SHP77 treated with DMSO at 0.1 percent for 48 hours (cell line): ENCODE results near the gene KRT77.

Source experiments
- DNase-seq: peaks from one replicate; lab custom pipeline; 2025; lab: John Stamatoyannopoulos, UW

The KRT77 gene

DNA sequence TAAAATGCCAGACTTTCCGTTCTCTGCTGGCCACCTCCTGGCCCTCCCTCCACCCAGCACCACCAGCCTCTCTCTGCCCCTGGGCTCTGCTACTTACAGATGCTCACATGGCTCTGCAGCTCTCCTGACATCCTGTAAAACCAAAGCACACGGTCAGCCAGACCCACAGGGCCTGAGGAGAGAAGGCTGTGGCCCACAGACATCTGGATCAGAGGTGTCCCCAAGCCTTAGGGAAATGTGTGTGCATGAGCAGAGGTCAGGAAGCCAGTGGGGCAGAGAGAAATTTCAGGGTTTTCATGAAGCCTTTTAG is 11.5 kb downstream of the KRT77 start:
- no peak for DNase-seq

DNA sequence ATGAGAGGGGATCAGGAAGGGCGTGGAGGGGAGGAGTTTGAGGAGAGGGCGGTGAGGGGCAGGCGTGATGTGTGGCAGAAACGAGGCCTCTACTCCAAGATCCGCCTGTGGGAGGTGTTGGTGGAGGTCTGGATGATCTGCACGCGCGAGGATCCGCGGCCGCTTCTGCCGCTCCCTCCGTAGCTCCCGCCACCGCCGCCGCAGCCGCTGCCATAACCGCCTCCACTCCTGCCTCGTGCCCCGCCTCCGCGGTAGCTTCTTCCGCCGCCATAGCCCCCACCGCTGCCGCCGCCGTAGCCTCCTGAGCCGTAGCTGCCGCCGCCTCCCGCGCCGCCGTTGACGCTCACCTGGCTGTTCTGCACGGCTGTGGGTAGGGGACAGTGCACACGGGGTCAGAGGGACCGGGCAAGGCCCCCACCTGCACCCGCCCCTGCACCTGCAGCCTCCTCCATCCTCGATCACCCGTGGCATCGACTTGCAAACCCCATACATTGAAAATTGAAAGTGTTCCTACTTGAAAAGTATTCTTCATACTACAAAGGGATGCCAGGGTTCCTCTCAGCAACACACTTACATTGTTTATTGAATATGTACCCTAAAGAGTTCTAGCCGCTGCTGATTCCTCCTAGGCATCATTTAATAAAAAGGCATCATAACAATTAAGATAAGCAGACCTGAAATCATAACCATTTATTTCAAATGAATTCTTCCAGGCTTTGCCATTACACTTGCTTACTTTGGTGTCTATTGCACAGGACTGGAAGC is 12.1 kb downstream of the KRT77 start:
- DNase-seq = no peak

DNA sequence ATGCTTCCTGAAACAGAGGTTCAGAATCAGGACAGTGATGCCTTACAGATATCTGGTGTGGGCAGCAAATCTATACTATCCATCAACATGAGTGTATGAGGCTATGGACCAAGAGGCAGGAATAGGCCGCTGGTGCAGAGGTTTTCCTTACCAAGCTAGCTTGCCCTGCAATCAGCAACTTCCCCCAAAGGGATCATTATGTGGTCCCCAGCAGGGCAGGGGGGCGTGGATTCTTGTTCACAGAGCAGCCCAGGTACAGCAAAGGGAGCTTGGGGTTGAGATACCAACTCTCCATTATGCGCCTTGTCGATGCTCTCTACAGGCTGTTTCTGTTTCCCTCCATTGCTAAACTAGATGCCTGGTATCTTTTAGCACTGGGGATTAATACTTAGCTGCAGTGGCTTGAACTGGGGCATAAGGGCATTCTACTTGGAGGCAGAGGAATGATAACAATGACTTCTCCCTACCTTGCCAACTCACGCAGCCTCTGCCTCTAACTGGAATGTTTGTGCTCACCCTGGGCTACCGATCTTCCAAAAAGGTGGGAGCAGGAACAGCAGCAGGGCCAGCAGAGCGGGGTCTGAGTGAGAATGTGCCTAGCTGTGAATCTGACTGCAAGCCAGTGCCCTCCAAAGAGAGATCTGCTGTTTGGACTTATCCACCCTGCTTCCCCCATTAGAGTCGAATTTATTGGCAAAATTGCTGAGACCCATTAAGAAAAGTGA is 12.8 kb downstream of the KRT77 start:
- DNase-seq = no peak

DNA sequence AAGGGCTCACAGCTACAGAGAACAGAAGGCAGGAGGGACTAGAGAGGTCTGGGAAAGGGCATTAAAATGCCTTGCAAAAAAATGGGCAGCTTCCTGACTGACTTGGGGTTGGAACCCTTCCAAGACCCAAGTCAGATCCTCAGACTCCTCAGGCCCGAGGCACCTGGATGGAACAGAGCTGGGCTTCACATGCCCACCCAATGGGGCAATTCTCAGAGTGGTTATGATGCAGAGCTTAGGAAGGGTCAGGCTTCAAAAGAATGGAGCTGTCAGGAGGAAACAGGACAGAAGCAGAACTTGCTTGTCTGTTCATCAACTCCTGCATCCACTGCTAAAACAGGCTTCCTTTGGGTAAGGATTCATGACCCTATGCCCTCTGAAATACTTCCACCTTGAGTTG is 13.4 kb downstream of the KRT77 start:
- no peak for DNase-seq

DNA sequence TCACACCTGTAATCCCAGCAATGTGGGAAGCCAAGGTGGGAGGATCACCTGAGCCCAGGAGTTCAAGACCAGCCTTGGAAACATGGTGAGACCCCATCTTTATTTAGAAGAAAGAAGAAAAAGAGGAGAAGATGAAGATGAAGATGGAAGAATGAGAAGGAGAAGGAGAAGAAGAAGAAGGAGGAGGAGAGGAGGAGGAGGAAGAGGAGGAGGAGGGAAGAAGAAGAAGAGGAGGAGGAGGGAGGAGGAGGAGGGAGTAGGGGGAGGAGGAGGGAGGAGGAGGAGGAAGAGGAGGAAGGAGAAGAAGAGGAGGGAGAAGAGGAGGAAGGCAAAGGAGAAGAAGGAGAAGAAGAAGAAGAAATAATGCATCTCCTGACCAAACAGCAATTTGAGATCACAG is 14.1 kb downstream of the KRT77 start:
- no peak for DNase-seq

DNA sequence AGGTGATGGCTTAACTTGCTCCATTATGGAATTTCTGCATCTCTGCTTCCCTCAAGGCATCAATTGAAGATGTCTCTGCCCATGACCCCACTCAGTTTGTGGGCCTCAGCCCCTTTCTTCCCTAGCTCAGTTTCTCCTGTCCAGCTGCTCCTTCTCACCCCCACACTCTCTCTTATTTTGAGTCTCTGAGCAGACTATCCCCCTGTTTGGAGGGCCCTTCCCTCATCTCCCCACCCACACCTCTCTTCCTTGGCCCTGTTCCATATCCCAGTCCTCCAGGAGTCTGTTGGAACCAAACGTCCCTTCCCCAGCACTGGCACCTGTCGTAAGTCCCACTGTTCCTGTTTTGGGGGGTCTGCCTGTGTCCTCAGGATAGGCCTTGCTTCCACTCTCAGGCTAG is 14.8 kb downstream of the KRT77 start:
- DNase-seq = no peak

DNA sequence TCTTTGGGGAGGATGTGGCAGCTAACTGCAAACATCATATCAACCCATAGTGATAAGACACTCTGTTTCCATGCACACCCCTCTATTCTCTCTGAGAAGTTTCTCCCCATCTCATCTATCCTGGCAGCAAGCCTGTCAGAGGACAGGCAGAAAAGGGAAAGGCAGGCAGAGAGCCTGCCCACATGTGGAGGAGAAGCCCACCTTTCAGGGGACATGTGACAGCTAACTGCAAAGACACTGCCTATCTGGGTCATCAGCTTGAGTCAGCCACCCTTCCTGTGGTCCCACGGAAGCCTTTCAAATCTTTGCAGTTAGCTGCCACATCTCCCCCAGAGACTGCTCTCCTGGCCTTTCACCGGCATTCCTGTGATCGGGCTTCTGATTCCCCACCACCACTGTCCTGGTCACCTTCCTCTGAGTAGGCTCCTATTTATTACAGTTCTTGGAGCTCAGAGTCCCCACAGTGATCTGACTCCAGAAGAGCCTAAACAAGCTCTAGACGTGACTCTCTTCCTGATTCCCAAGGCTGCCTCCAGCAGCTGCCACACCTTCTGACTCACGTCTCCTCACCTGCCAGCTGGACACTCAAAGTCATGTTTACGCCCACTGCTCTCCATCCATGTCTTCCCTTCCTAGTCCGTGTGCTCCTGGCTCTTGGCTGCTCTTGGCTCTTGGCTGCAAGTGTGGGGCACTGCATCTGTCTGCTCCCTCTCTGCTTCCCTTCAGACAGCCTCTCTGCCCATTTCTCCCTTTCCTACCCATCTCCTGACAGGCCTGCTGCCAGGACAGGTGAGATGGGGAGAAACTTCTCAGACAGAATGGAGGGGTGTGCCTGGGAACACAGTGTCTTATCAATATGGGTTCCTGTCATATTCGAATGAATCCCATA is 15.6 kb downstream of the KRT77 start:
- no peak for DNase-seq

DNA sequence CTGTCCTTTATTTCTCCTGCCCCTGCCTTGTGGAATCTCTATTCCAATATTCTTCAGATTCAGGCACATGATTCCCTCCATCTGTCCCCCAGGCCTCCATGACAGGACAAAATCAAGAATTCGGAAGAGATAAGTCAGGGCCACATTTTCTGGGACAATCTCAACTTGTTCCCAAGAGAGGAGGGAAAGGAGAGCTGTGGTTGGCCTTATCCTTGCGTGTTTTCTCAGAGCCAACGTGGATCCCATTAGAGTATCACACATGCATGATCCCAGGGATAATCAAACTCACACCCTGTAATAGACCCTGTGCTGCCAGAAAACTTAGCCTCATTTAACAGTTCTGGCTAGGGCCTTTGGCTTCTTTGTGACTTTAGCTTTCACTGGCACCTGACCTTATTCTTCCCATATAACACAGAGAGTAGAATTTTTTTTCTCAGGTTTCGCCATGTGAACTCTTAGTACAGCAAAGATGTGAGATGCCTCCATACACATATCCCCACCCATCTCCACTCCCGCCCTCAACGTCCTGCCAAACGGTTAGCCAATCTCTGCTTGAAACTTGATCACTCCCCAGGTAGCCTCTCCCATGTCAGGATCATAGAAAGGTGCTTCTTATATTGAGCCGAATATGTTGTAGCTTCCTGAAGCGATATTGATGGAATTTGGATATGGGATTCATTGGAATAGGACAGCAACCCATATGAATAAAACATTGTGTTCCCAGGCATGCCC is 16.4 kb downstream of the KRT77 start:
- no peak for DNase-seq

DNA sequence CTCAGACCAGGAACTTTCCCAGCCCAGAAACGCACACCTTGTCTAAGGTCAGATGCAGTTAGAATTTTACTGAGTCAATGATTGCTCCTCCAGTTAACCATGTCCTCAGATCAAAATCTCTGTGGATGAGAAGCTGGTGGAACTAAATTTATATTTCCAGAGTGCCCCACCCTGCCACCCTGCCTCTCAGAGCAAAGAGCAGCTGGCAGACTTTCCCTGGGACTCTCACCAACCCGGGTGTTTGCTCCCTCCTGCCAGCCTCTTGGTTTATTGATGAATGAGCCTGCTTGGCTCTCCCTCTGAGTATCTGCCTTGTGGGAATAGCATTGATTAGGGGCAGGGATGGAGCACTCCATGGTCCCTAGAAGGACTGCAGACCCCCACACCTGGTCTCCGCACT is 17.3 kb downstream of the KRT77 start:
- no peak for DNase-seq

DNA sequence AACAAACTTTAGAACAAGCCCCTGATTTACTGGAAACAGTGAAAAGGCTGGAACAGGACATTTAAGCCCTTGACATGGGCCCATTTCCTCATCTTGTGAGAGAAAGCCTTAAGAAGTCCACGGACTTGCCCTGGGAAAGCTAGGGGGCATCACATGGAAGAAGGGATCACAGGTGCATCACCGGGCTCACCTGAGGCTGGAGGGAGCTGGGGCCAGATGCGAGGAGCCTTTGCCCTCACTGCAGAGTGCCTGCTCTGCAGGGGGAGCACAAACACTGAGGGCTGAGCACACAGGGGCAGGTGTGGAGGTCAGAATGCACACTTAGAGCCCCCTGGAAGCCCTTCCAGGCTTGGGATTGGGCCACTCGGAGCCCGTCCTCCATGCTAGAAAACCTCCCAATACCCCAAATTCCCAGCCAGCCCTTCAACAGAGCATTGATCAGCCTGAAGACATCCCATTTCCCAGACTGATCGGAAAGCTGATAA is 17.9 kb downstream of the KRT77 start:
- DNase-seq = no peak

DNA sequence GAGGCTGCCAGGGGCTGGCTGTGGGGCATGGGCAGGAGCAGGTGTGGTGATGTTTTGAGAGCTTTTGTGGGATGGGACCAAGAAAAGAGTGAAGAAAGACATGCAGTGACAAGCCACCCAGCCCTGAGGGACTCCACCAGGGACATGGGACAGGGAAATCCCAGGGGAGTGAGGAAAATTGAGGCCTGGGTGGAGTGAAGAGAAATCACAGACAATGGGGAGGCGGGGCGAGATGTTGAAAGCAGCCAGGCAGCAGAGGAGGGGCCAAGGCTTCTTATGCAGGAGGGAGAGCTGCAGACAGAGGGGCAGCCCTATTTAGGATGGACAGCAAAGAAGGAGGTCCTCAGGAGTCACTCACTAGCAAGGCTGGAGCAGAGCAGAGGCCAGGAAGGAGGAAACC is 18.9 kb downstream of the KRT77 start:
- DNase-seq = no peak

DNA sequence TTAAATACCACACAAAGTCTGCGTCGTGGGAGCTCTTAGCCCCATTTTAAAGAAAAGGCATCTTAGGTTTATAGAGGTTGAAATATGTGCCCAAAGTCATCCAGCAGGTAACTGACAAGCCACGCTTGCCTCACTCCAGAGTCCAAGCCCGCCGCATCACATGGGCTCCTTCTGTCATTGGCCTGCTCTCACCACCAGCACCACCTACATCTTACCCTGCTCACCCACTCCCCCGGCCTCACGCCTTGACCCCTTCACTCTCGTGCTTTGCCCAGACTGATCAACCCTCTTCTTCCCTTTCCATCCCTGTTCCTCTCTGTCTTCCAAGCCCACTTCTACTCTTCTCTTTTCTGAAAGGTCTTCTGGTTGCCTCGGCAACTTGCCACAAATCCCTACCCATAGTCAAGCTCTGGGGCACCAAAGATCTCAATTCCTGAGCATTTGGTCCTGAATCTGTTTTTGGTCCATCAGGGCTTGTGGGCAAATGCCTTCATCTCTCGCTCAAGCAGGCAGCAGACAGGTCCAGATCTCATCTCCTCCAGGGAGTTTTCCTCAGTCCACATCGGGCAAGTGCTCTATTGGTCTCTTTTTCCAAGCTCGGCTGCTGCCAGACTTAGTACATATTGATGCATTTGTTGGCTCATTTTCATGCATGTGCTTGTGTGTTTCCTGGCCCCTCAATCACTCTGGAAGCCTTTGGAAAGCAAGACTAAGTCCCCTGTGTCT is 19.6 kb downstream of the KRT77 start:
- no peak for DNase-seq

DNA sequence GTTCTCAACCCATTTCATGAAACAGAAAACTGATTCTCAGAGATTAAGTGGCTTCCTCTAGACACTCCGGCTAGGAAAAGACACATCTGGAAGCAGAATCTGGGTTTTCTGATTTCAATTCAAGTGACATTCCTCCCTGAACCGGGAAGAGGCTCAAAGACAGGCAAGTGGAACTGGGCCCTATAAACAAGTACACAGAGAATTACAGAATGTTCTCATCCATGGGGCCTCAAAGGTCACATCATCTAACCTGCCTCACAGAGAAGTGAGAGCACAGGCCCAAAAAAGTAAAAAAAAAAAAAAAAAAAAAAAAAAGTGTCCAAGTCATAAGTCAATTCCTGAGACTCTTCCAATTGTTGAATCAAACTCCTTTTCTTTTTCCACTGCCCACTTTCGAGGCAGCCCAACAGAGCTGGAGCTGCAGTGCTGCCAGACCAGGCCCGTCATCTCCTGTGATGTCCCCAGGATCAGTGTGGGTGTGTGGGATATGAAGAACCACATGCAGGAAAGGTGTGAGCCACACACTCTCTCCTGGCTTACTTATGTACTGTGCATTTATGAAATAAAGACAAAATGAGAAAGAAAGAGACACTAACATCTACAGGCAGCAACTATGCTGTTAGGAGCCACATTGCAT is 20.3 kb downstream of the KRT77 start:
- no peak for DNase-seq

DNA sequence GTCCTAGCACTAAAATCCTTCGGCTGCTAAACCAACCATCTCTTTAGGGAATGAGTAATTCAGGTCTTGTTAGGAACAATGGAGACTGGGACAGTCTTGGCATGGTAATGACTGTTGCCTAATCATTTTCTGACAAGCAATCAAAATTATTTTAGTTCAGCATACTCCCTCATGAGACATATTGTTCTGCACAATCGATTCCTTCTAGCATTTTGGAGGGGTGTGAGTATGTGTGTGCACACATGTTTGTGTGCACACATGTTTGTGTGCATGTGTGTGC is 21.0 kb downstream of the KRT77 start:
- no peak for DNase-seq

DNA sequence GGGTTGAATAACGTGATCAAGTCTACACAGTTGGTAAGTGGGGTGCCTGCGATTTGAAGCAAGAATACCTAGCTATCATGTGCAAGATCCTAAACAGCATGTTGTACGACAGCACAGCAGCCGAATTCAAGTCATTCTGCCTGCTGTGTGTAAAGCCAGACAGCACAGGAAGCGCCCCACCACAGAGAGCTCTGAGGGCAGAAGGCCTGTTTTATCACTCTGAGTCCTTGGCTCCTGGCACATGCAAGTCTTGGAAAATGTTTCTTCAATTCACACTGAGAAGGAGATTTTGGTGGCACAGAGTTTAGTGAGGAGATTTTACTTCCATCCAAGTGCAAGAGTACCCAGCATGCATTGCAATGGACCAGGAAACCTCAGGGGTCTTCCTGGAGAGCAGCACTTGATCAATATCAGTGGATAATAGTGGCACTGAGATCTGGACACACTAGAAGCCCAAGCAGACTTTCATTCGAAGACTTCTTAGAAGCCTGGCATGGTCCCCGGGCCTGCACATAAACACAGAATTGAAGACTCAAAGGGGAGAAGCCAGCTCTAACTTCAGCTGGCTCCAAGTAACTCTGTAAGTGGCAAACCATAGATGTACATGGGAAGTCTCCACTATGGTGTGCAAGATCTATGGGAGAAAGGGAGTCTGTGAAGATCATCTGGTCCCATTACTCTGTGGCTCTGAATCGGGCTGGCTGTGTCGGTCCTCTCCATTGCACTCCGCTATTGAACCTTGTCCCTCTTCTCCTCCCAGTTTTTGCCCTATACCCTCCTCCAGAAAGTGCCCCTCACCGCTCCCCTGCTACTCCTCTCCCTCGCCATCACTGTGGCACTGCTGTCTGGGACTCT is 21.6 kb downstream of the KRT77 start:
- no peak for DNase-seq

DNA sequence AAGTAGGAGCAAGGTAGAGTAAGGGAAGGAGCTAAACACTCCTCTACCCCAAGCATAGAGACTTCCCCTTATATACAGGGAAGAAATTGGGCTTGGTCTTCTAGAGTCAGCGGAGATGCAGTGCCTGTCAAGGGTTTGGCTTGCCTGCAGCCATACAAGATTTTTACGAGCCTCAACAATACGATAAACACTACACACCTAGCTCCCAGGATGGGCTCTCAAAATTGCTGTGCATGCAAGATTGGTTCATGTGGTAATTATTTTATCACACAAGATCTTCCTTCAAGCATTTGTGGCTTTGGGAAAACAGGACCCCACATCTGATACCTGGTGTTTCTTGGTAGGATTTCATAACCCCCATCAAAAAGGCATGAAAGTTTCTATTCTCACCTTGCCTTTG is 23.0 kb downstream of the KRT77 start, which contains the start of gene KRT1:
KRT1 (minus strand) TSS at position 45 of the 400 bp plus-strand sequence. CDS start 59 bp downstream, outside the sequence.
- DNase-seq = no peak

DNA sequence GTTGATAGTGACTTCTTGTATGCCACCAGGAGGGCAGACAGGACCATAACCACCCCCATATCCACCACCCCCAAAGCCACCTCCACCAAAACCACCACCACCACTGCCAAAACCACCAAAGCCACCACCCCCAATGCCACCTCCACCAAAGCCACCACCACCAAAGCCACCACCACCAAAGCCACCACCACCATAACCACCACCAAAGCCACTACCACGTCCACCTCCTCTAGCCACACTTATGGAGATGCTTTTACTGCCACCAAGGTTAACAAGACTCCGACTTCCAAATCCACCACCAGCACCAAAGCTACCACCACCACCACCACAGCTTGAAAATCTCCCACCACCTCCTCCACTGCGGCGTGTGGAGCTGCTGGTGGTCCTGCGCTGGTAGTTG is 23.4 kb downstream of the KRT77 start:
- DNase-seq = no peak

DNA sequence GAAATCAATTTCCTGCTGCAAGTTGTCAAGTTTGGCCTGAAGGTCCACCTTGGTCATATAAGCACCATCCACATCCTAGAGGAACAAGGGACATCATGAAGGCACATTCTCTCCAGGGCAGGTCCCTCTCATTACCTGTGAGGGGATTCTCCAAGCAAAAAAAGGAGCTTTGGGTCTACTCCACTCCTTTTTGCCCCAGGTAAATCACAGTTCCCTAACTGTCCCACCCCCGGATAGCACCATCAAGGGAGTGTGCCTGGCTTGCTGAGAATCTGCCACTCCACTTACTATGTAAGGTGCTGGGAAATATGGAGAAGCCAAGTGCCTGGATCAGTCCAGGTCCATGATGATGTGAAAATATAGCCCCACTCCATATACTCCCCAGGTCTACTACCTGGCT is 25.7 kb downstream of the KRT77 start:
- DNase-seq = no peak

DNA sequence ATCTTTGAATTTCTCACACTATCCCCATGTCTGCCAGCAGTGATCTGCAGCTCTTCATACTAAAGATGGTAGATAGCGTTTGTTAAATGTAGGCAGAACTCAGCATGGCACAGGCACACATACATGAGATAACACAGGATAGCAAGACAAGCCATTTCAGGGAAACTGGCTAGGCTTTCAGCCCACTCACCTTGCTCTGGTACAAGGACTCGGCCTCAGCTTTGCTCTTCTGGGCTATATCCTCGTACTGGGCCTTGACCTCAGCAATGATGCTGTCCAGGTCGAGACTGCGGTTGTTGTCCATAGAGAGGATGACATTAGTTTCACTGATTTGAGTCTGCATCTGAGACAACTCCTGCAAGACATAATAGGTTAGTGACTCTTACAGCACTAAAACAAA is 26.2 kb downstream of the KRT77 start:
- DNase-seq = no peak

DNA sequence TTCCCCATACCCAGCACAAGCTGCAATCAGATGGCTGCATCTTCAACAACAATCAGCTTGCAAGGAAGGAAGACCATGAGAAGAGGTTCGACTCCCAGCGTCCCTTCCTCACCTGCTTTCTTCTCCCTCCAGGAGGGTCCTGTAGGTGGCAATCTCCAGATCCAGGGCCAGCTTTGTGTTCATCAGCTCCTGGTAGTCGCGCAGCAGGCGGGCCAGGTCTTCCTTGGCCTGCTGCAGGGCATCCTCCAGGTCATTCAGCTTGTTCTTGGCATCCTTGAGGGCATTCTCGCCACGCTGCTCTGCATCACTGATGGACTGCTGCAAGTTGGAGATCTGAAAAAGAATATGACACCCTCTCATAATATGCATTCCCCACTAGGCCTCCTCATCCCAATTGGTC is 27.2 kb downstream of the KRT77 start:
- no peak for DNase-seq
